GM21526 (cell line): ENCODE measurements around the gene MZF1.
"Not testable (repeated sequence)": the region's sequence is repeated elsewhere in the genome, so short reads cannot be mapped to it uniquely, and the experiment has no call there.

Source experiments
- ATAC-seq: cut with Tn5 transposase; IDR thresholded peaks from one replicate; pipeline ENCODE4 v1.9.1; 2021; ENCODE audit warnings: moderate library complexity; ENCODE audit not compliant: unreplicated experiment, low FRiP score

Gene MZF1

DNA sequence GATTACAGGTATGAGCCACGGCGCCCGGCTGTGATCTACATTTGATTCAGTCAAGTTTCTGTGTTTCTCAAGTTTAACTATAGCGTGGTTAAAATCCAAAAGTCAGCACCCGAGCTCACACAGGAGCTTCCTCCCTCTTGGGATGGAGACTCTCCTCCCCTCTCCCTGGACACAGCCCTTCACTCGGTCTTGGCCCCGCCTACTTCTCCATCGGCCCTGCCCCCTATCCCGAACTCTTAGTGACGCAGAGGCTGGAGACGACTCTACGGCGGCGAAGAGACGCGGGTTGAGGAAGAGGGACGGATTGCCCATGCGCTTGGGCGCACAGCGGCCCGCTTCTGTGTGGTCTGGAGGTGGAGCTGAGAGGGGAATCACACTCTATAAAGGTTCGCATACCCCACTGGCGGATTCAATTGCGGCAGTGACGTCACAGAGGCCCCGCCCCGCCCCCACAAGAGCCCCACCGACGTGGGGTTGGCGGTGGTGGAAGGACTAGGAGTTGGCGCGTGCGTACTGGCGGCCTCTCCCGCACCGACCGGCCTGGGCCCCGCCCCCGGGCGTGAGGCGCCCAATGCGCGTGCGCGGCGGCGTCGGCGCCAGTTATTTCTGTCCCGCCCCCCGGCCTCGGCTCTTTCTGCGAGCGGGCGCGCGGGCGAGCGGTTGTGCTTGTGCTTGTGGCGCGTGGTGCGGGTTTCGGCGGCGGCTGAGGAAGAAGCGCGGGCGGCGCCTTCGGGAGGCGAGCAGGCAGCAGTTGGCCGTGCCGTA is 29.1 kb downstream of the MZF1 start, which contains the start of gene TRIM28:
TSS of gene TRIM28 (plus strand) at position 239 of the 765 bp plus-strand sequence. CDS start 694 bp downstream, outside the sequence.
- peak; percentile 82 for ATAC-seq

DNA sequence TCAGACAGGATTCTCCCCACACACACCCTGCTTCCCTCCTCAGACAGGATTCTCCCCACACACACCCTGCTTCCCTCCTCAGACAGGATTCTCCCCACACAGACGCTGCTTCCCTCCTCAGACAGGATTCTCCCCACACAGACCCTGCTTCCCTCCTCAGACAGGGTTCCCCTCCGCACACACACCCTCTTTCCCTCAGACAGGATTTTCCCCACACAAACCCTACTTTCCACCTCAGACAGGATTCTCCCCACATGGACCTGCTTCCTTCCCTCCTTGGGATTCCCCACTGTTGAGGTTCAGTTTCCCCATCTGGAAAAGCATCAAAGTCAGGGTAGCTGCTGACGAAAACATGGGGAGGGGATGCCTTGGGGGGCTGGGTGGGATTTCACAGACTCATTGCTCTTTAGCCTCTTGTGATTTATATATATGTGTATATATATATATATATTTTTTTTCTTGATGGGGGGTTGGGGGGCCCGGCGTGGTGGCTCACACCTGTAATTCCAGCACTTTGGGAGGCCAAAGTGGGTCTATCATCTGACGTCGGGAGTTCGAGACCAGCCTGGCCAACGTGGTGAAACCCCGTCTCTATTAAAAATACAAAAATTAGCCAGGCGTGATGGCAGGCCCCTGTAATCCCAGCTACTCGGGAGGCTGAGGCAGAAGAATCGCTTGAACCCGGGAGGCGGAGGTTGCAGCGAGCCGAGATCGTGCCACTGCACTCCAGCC is 30.3 kb downstream of the MZF1 start:
- not testable (repeated sequence) for ATAC-seq

DNA sequence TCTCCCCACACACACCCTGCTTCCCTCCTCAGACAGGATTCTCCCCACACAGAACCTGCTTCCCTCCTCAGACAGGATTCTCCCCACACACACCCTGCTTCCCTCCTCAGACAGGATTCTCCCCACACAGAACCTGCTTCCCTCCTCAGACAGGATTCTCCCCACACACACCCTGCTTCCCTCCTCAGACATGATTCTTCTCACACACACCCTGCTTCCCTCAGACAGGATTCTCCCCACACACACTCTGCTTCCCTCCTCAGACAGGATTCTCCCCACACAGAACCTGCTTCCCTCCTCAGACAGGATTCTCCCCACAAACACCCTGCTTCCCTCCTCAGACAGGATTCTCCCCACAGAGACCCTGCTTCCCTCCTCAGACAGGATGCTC is 34.0 kb downstream of the MZF1 start:
- ATAC-seq, result not testable (repeated sequence)

DNA sequence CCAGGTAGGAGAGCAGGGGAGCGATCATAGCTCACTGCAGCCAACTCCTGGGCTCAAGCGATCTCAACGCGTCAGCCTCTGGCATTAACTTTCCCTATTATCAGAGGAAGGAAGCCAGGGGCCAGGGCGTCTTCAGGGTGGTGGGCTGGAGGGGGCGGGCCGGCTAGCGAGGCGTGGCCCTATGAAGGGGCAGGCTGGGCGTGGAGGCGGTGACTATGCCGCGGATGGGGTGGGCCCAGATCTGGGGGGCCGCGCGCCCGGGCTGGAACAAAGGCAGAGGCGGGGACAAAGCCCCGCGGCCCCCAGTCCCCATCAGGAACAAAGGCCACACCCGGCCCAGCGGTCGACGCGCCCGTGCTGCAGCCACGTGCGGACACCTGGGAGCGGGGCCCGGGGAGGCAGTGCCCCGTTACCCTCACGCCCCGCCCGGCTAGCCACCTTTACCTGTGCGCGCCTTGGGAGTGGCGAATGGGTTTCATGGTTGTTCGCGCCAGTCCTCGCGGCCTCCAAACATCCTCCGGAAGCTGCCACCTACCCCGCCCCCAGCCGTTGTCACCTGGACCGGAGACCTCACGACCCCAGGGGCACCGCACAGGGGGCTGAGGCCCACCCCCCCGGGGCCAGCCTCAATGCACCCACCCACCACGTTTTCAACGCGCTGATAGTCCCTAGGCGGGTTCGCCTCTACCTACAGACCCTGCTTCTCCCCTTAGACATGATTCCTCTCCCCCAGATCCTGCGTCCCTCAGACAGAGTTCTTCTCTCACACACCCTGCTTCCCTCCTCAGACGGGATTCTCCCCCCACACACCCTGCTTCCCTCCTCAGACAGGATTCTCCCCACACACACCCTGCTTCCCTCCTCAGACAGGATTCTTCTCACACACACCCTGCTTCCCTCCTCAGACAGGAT is 34.6 kb downstream of the MZF1 start:
- ATAC-seq, result no peak

DNA sequence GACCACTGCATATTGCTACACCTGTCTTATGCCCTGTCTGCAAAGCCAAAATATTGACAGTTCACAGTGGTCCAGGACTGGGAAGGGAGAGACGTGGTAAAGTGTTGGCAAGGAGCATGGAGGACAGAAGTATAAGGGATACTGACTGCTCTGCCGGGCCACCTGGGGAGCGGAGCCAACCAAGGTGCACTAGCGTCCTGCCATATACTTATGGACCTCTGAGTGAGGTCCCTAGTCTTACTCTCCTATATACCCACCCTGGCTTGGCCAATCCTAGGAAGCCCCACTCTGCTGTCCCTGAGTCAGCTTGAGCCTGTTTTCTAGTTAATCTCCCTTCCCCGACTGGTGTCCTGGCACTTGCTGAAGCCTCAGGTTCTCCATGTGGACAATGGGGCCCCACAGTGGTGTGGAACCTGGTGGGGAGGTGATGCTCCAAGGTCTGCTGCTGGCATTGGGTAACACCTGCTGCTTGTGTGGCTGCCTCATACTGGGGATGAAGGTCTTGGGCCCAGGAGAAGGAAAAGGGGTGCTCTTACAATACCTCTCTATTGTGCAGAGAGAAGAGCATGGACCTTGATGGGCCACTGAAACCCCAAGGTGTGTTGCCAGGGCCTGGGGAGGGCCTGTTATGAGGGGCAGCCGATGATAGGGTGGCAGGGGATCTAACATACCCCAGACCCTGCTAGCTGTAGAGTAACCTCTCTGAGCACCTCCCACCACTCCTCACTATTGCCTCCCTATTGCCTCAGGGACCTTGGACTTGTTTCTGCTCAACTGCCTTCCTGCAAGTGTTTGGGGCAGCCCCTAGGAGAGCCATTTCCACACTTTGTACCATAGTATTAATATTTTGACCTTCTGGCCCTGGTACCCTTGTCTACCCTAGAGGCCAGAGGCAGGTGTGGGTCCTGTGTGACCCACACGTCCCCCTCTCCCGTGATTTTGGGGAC is 36.0 kb downstream of the MZF1 start:
- ATAC-seq, result no peak

DNA sequence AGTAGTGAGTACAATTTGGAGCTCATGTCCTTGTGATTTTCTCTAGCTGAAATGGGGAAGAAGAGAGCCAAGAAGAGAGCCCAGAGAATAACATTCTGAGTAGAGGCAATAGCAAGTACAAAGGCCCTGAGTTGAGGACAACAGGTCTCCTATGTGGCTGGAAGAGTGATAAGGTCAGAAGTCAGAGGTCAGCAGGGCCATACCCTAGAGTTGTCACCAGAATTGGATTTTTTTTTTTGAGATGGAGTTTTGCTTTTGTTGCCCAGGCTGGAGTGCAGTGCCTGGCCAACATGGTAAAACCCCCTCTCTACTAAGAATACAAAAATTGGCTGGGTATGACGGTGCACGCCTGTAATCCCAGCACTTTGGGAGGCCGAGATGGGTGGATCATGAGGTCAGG is 37.3 kb downstream of the MZF1 start:
- no peak for ATAC-seq

DNA sequence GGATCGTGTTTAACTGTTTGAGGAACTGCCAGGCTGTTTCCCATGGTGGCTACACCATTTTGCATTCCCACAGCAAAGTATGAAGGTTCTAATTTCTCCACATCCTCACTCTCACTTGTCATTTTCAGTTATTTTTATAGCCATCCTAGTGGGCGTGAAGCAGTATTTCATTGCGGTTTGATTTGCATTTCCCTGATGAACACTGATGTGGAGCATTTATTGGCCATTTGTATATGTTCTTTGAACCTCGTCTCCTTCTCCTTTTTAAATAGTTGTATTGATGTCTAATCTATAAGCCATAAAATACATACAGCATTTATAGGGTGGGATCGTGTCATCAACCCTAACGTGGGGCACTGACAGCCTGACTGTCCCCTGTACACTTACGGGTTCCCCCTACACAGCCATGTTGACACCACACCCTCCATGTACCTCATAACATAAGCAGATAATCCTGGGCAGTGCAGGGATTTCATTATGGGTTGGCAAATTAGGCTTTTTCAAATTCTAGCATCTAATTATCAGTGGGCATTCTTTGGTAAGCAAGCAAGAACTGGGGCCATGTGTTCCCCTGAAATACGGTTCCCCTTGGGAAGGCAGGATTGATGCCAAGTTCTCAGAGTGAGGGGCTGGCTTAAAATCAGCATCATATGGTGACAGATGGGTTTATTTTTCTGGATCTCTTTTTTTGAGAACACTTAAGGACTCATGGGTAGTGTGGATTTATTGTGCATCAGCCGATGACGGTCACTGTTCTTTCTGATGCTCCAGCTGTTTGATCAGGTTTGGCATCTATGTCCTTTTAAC is 41.9 kb downstream of the MZF1 start:
- ATAC-seq, result no peak

DNA sequence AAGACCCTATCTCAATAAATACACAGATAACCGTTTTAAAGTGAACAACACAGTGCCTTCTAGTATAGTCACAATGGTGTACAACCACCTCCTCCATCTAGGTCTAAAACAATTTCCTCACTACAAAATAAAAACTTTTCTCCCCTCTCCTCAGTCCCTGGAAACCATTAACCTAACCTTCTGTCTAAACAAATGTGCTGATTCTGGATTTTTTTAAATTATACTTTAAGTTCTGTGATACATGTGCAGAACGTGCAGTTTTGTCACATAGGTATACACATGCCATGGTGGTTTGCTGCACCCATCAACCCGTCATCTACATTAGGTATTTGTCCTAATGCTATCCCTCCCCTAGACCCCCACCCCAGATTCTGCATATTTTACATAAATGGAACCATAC is 43.7 kb downstream of the MZF1 start:
- no peak for ATAC-seq

DNA sequence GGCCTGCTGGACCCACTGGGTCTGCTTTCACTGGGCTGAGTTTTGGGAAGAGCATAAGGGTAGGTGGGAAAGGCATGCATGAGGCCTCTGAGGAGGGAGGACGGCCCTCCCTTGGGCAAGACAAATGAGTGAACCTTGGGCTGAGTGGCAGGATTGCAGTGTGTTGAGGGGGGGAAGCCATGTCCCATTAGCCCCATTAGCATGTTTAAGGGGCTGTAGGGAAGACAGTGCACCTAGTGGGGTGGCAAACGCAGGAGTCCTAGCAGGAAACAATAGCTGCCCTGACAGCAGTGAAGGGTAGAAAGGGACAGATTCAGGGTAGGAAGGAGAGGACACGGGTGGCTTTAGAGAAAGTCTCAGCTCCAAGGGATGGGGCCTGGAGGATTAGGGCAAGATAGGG is 50.4 kb downstream of the MZF1 start:
- ATAC-seq, result no peak

DNA sequence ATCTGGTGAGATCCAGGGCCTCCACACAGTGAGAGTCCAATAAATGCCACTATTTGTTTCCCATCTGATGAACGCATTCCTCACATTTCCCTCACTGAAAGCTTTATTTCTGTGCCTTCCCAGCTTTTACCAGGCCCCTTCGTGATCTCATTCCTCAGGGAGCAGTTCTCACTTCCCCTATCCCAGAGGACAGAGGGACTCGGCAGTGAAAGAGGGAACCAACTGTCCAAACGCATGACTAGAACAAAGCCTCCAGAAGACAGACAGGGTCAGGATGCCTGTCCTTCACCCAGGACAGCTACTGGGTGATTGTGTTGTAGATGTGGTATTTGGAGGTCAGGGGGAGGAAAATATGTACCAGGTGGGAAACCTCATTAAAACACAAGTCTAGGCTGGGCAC is 51.5 kb downstream of the MZF1 start:
- ATAC-seq, result no peak

DNA sequence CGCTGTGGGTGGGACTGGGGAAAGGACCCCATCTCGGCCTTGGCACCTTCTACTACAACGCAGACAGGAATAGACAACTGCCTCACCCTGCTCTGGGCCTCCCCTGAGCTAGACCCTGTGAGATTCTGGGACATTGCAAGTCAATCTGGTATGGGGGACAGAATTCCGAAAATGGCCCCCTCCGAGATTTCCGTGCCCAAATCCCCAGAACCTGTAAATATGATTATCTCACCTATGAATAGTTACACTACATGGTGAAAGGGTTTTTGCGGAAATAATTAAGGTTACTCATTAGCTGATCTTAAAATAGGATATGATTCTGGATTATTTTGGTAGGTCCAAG is 52.9 kb downstream of the MZF1 start:
- ATAC-seq, result no peak

DNA sequence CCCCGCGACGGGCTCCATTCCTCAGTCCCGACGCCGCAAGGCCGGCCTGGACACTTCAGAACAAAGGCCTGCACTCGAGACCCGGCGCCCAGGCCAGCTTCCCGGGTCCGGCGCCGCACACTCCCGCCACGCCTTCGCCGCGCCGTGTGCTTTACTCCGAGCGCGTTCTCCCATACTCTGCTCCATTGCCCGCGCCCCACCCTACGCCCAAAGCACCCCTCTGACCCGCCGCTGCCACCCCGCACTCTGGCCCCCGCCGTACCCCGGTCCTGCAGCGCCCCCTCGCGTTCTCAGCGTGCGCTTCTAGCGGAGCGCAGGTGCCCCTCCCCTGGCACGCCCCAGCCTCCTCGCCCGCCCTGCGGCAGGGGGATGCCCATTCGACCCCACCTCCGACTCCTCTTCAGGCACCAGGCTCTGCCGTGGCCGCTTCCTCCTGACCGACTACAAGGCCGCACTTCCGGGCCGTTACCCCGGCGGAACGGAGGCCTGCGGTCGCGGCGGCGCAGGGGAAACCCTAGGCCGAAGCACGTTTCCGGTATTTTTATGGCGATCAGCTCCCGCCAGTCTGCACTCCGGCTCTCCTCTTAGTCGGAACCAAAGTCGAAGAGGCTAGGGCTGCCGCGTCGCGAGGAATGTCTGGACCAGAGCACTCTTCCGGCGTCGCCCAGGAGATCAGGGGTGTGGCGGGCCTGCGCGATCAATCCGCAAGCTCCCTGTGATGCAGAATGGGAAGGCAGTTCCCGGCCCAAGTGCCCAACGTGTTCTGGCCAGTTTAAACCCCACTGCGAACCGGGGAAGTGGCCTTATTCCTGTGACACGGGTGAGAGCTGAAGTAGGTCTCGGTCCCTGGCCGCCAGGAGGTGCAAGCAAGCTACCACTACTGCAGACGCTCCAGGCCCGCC is 53.5 kb downstream of the MZF1 start, which contains the start of gene ZBTB45:
TSS of gene ZBTB45 (minus strand) at position 456 of the 902 bp plus-strand sequence. CDS start 2,137 bp downstream, outside the sequence.
- peak; percentile 76 for ATAC-seq

DNA sequence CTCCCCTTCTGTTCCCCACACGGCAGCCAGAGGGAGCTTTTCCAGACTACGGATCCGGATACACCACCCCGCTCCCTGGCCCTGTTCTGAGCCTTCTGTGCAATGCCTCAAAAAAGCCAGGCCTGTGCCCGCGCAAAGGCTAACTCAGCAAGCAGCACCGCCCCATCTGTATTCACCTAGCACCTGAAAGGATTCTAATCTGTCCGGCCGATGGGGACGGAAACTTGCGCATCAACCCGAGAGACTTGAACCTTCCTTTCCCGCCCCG is 54.1 kb downstream of the MZF1 start:
- no peak for ATAC-seq

DNA sequence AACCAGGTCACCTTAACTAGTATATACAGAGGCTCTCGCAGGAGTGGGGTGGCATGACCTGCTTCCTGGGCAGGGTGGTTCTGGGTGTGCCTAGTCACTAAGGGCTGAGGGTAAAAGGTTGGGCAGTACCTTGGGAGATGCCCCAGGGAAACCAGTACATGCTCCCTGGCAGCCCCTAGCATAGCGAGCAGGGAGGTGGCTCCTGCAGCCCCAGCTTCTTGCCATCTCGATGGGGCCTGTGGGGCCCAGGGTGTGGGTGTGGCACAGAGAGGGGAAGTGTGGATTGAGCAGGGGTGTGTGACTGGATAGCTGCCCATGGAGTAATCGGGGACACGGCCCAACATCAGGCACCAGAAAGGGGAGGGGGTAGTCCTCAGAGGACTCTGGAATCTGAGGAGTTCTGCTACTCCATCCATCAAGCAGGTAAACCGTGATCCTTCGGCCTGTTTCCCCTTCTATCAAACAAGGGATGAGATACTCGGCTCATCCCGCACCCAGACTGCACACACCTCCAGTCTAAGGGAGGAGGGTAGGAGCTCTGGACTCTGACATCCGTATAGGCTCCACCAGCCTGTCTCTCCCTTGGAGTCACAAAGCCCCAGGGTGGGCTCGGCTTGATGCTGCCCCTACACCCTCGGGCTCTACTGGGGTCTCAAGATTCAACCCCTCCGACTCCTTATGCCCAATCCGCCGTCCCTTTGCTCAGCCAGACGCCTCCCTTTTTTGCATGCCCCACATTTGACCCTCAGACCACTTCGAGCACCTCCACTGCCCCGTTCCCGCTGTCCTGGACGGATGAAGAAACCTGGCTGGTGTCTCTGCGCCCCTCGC is 54.7 kb downstream of the MZF1 start:
- no peak for ATAC-seq

DNA sequence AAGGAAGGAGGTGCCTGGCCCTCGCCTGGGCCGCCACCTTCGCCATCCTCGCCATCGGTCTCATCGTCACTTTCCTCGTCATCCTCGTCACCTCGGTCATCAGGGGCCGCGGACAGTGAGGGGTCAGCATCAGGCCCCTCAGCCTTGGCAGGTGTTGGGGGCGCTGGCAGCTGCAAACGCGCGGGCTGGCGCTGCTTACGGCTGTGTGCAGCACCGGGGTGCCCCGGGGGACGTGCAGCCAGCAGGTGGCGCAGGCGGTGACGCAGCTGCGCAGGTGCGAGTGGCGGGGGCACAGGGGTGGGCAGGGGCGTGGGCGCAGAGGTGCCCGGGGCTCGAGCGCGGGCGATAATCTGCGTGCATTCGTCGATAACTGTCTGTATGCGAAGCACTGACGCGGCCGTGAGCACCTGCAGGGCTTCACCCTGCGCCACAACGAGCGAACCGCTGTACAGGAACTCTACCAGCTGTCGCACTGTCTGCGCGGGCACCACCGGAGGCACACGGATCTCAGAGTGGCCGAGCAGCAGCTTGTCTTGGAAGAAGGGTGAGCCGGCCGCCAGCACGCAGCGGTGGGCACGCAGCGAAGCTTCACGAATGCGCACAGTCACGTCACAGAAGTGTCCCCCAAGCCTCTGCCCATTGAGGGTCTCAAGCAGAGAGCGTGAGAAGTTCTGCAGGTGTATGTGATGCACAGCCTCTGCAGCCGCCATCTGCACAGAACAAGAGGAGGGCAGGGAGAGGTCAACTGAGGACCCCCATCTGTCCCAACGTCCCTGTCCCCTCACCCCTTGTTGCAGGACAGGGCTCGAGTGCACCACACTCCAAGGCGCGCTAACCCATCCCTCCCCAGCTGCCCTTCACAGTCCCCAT is 55.9 kb downstream of the MZF1 start:
- ATAC-seq, result no peak

DNA sequence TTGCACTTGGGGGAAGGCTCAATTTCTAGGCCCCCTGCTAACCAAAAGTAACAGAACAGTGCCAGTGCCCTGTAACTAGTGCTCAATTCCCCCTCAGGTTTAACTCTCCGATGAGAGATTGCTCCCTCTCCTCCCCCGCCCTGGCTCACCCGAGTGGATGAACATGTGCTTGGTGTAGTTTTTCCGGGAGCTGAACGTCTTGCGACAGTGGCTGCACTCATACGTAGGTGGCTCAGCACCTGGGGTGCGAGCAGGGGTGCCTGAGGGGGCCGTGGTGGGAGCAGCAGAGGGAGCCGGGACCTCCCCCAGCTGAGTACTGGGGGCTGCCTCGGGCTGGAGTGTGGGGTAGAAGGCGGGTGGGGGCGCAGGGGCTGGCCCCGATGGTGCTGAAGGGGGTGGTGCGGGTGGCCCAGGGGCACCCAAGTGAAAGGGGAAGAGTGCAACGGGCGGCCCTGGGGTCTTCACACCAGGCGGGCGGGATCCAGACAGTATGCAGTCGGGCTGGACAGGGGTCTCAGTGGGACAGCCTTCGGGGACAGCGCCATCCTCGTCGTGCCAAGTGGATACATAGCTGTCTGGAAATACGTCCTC is 56.8 kb downstream of the MZF1 start:
- ATAC-seq, result no peak
